ENCODE results near the gene OR1J1.

OR1J1 gene

DNA sequence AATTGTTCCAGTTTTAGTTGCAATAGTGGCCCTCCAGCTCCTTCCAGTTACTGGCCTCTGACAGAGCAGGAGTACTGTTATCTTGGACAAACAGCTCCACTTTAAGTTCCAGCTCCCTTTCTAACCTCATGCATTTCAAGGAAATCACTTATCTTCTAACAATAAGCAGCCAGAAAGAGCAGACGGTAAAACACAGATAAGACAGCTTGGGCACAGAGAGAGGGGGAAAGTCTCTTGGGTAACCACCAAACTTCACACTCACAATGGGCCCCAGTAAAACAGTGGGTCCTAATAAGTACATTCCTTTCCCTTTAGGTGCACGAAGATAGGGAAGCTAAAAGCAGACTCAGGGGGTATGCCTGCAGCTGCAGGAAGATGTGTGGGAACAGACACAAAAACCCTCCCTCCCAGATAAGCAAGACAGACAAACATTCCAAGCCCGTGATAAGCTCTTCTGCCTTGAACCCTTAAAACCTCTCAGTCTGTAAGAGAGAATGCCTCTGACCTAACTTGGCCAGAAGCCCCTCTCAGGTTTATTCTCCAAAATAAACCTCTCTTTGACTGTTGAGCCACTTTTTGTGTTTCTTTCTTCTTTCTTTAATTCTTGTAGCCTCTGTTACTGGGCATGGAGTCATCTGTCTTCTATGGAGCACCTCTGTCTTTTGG, 30.8 kb downstream of the OR1J1 start:
- in situ Hi-C loops (cut with MboI; ENCODE audit: low sequenced_read_pairs), result no loop called here

DNA sequence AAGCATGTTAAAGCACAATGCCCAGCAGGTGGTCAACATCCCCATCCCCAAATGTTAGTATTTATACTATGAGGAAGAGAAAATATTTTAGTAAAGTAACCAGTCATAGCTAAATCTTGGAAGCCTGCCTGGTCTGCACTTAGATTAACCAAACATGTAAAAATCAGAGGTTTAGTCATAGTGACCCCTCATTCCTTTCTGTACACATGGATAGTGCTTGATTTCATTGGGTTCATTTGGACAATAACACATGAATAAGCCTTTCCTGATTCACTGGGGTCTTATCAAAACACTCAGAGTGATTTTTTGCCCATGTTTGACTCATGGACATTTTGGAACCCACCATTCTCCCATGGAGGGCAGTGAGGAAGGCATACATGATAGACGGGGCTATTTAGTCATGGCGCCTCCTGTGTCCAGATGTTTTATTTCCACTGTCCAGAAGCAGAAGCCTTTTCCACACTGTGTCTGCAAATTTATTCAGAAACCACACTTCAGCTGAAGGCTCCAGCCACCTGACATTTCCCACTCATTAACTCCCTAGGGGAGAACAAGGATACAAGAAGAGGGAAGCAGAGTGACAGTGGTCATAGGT, 32.5 kb downstream of the OR1J1 start:
- in situ Hi-C loops (cut with MboI; ENCODE audit: low sequenced_read_pairs), result no loop called here

DNA sequence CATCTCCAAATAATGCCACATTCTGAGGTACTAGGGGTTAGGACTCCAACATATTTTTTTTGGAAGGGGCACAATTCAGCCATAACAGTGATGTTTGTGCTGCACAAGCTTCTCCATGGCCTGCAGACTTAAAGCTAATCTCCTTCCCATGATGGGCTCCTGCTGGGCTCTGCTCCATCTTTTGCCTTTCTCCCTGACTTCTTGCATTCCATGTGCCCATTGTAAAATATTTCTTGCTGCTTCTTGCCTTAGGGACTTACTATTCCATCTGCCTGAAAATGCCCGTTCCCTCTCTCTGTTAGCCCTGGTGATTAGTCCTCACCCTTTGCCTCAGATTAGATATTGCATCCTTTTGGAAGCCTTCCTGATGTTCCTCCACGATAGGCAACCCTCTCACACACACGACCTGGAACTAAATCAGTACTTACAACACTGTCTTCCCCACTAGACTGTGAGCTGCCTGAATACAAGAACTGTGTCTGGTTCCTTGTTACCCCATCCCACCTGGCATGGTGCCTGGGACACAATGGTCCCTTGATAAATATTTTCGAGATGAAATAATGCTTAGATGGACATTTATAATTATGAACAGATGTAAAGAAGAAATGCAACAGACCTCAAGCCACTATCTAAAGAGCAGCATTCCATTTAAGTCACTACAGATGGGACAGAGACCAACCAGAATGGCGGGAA, 33.5 kb downstream of the OR1J1 start:
- in situ Hi-C loops (cut with MboI; ENCODE audit: low sequenced_read_pairs), result no loop called here

DNA sequence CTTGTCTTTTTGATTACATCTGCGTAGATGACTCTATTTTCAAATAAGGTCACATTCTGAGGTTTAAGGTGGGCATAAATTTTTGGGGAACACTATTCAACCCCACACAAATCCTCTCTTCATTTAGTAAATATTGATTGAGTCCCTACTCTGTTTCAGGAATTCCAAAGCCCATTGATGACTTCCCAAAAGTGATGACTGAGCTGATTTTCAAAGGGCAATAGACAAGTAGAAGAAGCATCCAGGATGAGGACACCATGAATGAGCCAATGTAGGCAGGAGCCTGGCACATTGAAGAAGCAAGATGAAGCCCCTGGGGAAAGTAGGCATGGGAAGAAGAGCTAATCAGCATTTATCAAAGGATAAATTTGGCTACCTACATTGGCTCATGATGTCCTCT, 35.2 kb downstream of the OR1J1 start:
- in situ Hi-C loops (cut with MboI; ENCODE audit: low sequenced_read_pairs), result no loop called here
